Activated naive CD8-positive, alpha-beta T cell (primary cell): ENCODE results near the gene DNAAF5.

Experiments
- H3K27ac Mint-ChIP-seq: one replicate; pipeline ENCODE4 v1.8.0; 2021; ENCODE audit warnings: mixed read lengths
- H3K27me3 Mint-ChIP-seq: one replicate; pipeline ENCODE4 v1.8.0; 2021; ENCODE audit warnings: mixed read lengths
- H3K36me3 Mint-ChIP-seq: one replicate; pipeline ENCODE4 v1.8.0; 2021; ENCODE audit warnings: mixed read lengths
- H3K4me1 Mint-ChIP-seq: one replicate; pipeline ENCODE4 v1.8.0; 2021; ENCODE audit warnings: low read depth, mixed read lengths
- H3K4me3 Mint-ChIP-seq: one replicate; pipeline ENCODE4 v1.8.0; 2021; ENCODE audit warnings: mild to moderate bottlenecking, mixed read lengths
- H3K9me3 Mint-ChIP-seq: one replicate; pipeline ENCODE4 v1.8.0; 2021; ENCODE audit warnings: low read depth, mixed read lengths

The DNAAF5 gene

DNA sequence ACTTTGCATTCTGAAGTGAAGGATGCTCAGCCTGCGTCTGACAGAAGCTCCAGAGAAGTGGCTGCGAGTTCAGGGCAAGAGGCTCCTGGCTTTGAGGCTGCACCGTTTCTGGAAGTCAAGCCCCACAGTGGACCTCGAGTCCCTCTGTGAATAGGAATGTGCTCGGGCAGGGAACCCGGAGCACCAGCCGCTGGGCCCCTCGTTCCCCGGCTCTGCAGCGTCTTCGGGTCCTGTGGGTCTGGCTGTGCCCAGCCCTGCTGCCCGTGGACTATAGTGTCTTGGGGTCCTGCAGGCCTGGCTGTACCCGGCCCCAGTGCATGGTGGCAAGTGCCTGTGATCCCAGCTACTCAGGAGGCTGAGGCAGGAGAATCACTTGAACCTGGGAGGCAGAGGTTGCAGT lies 45.9 kb downstream of the DNAAF5 start:
- peaks cover 3% of the 10 kb centered on the region for H3K4me1 Mint-ChIP-seq
- no peaks in the 10 kb centered on the region for H3K9me3 Mint-ChIP-seq
- no peak overlapping the region for H3K27ac Mint-ChIP-seq
- peaks cover 2% of the 10 kb centered on the region for H3K36me3 Mint-ChIP-seq
- no peak overlapping the region for H3K4me3 Mint-ChIP-seq
- H3K27me3 Mint-ChIP-seq, result no peaks in the 10 kb centered on the region

DNA sequence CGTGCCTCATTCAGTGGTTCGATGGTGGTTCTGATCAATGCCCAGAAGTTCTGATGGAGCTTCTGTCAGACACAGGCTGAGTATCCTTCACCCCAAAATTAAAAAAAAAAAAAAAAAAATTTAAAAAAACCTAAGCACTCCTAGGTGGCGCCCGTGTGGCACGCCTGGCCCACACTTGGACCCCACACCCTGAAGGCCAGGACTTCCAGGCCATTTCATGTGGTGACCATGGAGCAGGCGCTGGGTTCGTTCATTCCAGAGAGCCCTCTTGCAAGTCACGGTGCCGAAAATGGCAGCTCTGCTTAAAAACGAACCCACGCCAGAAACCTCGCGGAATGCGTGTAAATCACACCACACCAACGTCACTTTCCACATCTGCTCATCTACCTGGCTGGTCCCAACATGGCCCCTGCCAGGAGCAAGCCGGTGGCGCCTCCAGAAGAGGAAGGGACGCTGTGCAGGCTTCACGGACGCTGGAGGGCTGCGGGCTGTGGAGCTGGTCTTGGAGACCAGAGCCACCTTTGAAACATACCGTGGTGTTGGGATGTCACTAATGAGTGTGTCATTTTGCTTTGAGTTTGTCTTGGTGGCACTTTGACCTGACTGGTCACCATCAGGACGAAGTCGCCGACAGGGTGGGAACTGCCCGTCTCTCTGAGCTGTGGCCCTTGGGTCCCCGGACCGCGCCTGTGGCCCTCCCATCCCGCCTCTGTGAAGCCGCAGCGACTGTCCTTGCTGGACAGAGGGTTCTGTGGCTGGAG lies 46.5 kb downstream of the DNAAF5 start:
- H3K36me3 Mint-ChIP-seq, result peaks cover 2% of the 10 kb centered on the region
- H3K27ac Mint-ChIP-seq, result no peak overlapping the region
- H3K4me3 Mint-ChIP-seq, result no peak overlapping the region
- H3K4me1 Mint-ChIP-seq, result peaks cover 2% of the 10 kb centered on the region
- H3K27me3 Mint-ChIP-seq, result no peaks in the 10 kb centered on the region
- H3K9me3 Mint-ChIP-seq, result no peaks in the 10 kb centered on the region

DNA sequence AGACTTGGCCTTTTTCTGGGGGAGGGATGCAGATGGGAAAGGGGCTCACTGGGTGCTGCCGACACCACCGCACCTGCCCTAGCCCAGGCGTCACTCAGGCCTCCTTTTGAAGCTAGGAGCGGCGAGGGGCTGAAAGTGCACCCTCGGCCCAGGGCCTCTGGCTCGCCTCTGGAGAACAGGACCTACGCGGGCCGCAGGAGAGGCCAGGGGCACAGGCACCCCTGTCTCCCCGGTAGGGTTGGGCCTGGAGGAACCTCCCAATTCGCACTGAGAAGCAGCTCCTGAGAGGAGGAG lies 47.1 kb downstream of the DNAAF5 start:
- Mint-ChIP-seq H3K27me3 (no peaks in the 10 kb centered on the region), H3K9me3 (no peaks in the 10 kb centered on the region), H3K36me3 (peaks cover 2% of the 10 kb centered on the region), H3K4me3 (no peak overlapping the region), H3K4me1 (no peaks in the 10 kb centered on the region), H3K27ac (no peak overlapping the region)

DNA sequence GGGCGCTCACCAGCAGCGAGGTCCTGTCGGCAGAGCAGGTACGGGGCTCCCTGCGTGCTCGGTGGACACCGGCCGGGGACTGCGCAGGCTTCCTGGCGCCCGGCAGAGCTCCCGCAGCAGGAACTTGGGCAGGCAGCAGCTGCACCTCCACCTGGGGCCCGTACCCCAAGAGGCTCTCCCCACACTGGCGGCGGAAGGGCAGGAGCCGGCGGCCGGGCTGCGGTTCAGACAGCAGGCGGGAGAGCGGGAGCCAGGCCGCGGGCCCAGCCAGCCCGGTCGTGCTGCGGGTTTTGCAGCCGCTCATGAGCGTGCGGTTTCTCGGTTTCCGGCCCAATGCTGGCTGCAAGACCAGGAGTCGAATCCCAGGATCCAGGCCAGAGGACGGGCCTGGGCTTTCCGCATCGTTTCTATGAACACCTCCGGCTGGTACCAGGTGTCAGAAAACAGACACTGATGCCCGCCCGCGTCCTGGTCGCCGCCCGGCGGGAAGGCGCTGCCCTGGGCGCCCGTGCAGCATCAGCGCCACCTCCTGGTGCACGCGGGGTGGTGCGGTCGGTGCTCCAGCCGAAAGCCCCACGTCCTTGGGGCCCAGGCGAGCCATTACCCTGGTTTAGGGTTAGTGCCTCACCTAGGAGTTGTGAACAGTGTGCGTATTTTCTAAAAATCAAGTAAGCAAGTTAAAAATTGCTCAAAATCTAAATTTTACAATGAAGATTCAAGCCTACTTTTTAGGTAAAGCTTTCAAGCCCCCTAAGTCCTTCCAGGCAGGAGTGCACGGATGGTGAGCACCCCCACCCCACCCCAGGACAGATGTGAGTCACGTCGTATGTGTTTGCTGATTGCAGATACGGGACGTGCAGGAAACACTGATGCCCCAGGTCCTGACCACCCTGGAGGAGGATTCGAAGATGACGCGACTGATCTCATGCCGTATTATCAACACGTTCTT lies 47.9 kb downstream of the DNAAF5 start:
- no peaks in the 10 kb centered on the region for H3K9me3 Mint-ChIP-seq
- H3K27ac Mint-ChIP-seq, result no peak overlapping the region
- H3K27me3 Mint-ChIP-seq, result no peaks in the 10 kb centered on the region
- no peaks in the 10 kb centered on the region for H3K4me1 Mint-ChIP-seq
- H3K36me3 Mint-ChIP-seq, result peaks cover 2% of the 10 kb centered on the region
- no peak overlapping the region for H3K4me3 Mint-ChIP-seq

DNA sequence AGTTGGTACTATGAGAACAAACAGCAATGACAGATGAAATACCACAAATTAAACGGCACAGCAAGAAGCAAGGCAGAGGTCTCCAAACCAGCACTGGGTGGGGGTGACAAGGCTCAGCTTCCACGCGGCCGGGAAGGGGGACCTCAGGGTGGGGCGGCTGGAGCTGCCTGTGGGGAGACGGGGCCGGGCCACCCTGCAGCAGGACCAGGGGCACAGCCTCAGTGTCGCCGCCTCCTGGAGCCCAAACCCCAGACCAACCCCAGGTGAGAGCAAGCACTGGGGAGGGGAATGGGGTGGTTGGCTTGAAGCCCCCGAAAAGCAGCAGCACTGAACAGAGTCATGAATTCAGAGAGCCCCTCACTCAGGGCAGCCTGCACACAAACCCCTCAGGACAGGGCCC lies 49.9 kb downstream of the DNAAF5 start:
- Mint-ChIP-seq H3K9me3 (no peaks in the 10 kb centered on the region), H3K4me3 (no peak overlapping the region), H3K27ac (no peak overlapping the region), H3K4me1 (no peaks in the 10 kb centered on the region), H3K36me3 (peaks cover 2% of the 10 kb centered on the region), H3K27me3 (no peaks in the 10 kb centered on the region)

DNA sequence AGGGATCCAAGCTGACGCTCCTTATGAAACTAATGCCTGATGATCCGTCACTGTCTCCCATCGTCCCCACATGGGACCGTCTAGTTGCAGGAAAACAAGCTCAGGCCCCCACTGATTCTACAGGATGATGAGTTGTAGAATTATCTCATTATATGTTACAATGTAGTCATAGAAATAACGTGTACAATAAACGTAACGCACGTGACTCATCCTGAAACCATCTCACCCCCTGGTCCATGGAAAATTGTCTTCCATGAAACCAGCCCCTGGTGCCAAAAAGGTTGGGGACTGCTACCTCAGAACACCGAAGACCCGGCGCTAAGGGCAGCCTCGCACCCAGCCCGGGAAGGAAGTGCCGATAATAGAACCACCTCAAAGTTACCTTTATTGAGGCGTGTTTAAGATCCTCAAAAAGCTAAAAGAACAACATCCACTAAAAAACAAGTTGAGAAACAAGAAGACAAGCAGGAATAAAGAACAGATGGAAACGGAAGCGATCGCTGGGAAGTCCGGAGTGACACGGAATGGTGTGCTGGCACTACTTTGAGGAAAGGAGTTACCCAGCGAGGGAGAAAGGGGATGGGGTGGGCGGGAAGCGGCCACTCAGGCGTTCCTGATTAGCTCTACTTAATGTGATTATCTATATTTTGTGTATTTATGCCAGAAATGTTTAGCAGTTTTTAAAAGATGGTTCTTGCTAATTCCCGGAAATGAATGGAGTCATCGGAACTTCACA lies 50.7 kb downstream of the DNAAF5 start:
- Mint-ChIP-seq H3K36me3 (peaks cover 2% of the 10 kb centered on the region), H3K9me3 (no peaks in the 10 kb centered on the region), H3K4me1 (no peaks in the 10 kb centered on the region), H3K27me3 (no peaks in the 10 kb centered on the region), H3K4me3 (no peak overlapping the region), H3K27ac (no peak overlapping the region)

DNA sequence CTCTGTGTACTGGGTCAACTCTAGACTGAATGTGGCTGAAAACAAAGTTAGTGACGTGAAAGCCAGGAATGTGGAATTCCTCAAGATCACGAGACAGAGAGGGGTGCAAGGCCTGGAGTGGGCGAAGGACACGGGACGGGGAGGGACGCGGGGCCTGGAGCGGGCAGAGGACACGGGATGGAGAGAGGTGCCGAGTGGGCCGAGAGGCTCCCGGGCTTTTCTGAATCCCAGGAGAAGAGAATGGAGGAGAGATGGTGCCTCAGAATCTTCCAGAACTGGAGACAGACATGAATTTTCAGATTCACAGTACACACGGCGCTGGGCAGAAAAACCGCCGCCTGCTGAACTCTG lies 51.2 kb downstream of the DNAAF5 start:
- Mint-ChIP-seq H3K4me3 (no peak overlapping the region), H3K9me3 (no peaks in the 10 kb centered on the region), H3K36me3 (peaks cover 2% of the 10 kb centered on the region), H3K27ac (no peak overlapping the region), H3K4me1 (no peaks in the 10 kb centered on the region), H3K27me3 (no peaks in the 10 kb centered on the region)

DNA sequence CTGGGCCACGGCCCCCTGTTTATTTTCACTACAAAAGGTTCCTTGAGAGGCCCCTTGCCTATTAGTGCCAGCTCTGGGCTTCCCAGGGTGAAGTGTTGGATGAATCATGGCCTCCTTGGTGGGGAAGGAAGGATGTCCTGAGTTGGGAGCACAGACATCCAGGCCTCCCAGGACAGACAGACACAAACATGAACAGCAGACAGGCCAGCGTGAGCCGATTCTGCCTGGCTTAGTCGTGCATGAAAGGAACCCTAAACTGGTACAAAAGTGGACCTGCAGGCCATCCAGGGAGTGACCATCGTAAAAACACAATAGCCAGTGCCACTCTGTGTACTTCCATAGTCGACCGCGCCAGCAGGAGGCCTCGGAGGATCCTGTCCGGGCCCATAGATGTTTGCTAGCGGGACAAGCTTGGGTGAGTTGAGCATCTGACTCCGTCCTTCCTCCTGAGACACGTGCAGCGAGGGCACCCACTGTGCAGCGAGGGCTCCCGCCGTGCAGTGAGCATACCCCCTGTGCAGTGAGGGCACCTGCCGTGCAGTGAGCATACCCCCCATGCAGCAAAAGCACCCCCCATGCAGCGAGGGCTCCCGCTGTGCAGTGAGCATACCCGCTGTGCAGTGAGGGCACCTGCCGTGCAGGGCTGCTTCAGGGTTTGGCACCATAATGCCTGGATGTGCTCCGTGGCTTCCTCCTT lies 51.9 kb downstream of the DNAAF5 start:
- H3K9me3 Mint-ChIP-seq, result no peaks in the 10 kb centered on the region
- H3K4me1 Mint-ChIP-seq, result no peaks in the 10 kb centered on the region
- no peak overlapping the region for H3K27ac Mint-ChIP-seq
- no peaks in the 10 kb centered on the region for H3K27me3 Mint-ChIP-seq
- no peak overlapping the region for H3K4me3 Mint-ChIP-seq
- H3K36me3 Mint-ChIP-seq, result peaks cover 2% of the 10 kb centered on the region

DNA sequence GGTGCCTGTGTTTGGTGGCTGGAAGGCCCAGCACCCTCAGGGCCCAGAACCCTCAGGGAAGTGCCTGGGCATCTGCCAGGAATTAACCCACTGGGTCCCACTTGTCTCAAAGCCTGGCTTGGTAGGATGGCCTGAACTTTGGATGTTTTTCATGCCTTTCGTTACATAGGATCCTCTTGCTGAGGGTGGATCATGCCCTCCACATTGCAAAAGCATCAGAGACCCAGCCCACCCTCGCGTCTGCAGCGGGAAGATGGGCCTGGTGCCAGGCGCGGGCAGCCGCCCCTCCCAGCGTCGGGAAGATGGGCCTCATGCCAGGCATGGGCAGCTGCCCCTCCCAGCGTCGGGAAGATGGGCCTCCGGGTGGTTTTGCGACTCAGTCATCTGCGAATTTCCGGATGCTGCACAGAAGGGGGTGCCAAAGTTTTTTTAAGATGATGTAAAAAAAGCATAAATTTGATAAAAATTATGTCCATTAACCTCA lies 52.5 kb downstream of the DNAAF5 start:
- no peaks in the 10 kb centered on the region for H3K27me3 Mint-ChIP-seq
- H3K4me1 Mint-ChIP-seq, result no peaks in the 10 kb centered on the region
- no peaks in the 10 kb centered on the region for H3K9me3 Mint-ChIP-seq
- no peak overlapping the region for H3K27ac Mint-ChIP-seq
- no peak overlapping the region for H3K4me3 Mint-ChIP-seq
- H3K36me3 Mint-ChIP-seq, result peaks cover 2% of the 10 kb centered on the region

DNA sequence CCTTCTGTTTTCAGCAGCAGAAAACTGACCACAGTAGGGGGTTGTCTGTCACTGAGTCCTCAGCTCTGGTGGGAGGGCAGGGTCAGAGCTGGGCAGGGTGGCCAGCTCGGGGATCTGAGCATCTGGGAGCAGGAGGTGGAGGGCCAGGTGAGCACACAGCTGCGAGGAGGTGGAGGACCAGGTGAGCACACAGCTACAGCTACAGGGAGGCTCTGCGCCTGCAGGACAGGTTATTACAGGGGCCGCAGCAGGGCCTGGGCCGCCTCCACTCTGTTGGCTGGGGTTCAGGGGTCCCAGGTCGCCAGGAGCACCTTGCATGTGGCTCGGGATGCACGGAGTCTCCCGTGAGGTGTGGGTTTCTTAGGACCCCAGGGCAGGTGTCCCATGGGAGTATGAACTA lies 53.0 kb downstream of the DNAAF5 start:
- H3K27ac Mint-ChIP-seq, result no peak overlapping the region
- no peaks in the 10 kb centered on the region for H3K9me3 Mint-ChIP-seq
- H3K4me1 Mint-ChIP-seq, result no peaks in the 10 kb centered on the region
- H3K4me3 Mint-ChIP-seq, result no peak overlapping the region
- H3K27me3 Mint-ChIP-seq, result no peaks in the 10 kb centered on the region
- peaks cover 2% of the 10 kb centered on the region for H3K36me3 Mint-ChIP-seq

DNA sequence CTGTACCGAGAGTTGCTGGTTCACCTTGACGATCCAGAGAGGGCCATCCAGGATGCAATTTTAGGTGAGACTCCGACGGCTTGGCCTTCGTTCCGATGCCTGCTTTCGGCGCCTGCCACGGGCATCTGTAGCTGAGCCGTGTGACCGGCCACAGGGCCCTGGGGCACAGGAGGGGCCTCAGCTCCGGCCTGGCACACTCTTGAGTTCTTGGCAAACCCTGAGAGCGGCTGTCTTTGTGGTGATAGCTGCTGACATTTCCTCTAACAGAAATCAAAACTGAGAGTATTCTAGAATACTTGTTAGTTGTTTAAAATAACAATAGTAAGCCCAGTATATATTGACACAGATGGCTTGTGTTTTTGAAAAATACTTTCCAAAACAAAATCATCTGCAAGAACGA lies 53.6 kb downstream of the DNAAF5 start:
- Mint-ChIP-seq H3K27ac (no peak overlapping the region), H3K4me1 (no peaks in the 10 kb centered on the region)

DNA sequence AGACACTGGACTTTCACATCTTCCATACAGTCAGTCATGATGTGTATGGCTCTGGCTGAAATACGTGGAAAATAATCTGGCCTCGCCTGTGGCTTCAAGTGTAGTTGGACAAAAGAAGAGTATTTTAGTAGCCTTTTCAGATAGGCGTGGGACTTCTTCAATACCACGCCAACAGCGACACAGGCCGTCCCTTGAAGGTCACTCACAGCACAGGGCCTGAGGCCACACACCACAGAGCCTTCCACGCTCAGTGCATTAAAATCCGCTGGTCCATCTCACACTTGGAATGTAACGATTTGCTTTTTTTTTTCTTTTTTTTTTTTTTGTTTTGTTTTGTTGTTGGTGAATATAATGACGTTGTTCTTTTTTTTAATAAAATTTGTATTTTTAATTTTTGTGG lies 54.0 kb downstream of the DNAAF5 start:
- H3K27ac Mint-ChIP-seq, result no peak overlapping the region
- H3K4me1 Mint-ChIP-seq, result no peaks in the 10 kb centered on the region
- peaks cover 2% of the 10 kb centered on the region for H3K36me3 Mint-ChIP-seq
- no peak overlapping the region for H3K4me3 Mint-ChIP-seq
- H3K9me3 Mint-ChIP-seq, result no peaks in the 10 kb centered on the region
- no peaks in the 10 kb centered on the region for H3K27me3 Mint-ChIP-seq

More for the DNA sequence above, 53.6 kb downstream of the DNAAF5 start:
- Mint-ChIP-seq H3K27me3 (no peaks in the 10 kb centered on the region), H3K4me3 (no peak overlapping the region), H3K36me3 (peaks cover 2% of the 10 kb centered on the region), H3K9me3 (no peaks in the 10 kb centered on the region)

DNA sequence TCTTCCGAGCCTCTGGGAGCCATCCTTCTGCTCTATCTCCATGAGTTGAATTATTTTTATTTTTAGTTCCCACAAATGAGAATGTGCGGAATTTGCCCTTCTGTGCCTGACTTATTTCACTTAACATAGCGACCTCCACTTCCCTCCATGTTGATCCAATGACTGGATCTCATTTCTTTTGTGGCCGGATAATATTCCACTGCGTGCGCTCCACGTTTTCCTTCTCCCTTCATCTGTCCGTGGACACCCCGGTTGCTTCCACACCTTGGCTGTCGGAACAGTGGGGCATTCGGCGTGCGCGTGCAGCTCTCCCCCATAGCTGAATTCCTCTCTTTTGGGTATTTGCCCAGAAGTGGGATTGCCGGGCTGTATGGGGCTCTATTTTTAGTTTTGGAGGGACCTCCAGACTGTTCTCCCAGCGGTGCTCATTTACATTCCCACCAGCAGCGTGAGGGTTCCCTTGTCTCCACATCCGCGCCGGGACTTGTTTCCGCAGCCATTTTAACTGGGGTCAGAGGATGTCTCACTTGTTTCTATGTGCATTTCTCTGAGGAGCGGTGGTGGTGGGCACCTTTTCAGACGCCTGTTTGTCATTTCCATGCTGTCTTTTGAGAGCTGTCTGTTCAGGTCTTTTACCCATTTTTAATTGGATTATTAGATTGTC lies 54.8 kb downstream of the DNAAF5 start:
- H3K4me1 Mint-ChIP-seq, result no peaks in the 10 kb centered on the region
- no peak overlapping the region for H3K4me3 Mint-ChIP-seq
- H3K36me3 Mint-ChIP-seq, result no peaks in the 10 kb centered on the region
- no peak overlapping the region for H3K27ac Mint-ChIP-seq
- no peaks in the 10 kb centered on the region for H3K27me3 Mint-ChIP-seq
- H3K9me3 Mint-ChIP-seq, result no peaks in the 10 kb centered on the region

DNA sequence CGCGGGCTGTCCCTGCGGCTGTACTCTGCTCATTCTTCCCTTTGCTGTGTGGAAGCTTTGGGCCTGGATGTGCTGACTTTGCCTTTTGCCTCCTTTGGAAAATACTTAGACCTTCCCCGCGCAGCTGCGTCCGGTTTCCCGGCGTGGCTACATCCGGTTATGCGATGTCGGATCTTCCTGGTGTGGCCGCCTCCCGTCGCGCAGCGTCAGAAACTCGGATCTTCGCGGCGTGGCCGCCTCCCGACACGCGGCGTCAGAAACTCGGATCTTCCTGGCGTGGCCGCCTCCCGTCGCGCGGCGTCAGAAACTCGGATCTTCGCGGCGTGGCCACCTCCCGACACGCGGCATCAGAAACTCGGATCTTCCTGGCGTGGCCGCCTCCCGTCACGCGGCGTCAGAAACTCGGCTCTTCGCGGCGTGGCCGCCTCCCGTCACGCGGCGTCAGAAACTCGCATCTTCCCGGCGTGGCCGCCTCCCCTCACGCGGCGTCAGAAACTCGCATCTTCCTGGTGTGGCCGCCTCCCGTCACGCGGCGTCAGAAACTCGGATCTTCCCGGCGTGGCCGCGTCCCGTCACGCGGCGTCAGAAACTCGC lies 55.5 kb downstream of the DNAAF5 start:
- H3K27me3 Mint-ChIP-seq, result no peaks in the 10 kb centered on the region
- no peaks in the 10 kb centered on the region for H3K9me3 Mint-ChIP-seq
- H3K27ac Mint-ChIP-seq, result no peak overlapping the region
- no peaks in the 10 kb centered on the region for H3K36me3 Mint-ChIP-seq
- no peaks in the 10 kb centered on the region for H3K4me1 Mint-ChIP-seq
- H3K4me3 Mint-ChIP-seq, result no peak overlapping the region
